HG02678 (cell line): ENCODE results near the gene FBXW12.
"Not testable (repeated sequence)": the region's sequence is repeated elsewhere in the genome, so short reads cannot be mapped to it uniquely, and the experiment has no call there.

Source experiments
- ATAC-seq: cut with Tn5 transposase; IDR thresholded peaks from one replicate; pipeline ENCODE4 v1.9.1; 2021; ENCODE audit warnings: mild to moderate bottlenecking, moderate library complexity; ENCODE audit not compliant: unreplicated experiment

FBXW12 gene, protein sequence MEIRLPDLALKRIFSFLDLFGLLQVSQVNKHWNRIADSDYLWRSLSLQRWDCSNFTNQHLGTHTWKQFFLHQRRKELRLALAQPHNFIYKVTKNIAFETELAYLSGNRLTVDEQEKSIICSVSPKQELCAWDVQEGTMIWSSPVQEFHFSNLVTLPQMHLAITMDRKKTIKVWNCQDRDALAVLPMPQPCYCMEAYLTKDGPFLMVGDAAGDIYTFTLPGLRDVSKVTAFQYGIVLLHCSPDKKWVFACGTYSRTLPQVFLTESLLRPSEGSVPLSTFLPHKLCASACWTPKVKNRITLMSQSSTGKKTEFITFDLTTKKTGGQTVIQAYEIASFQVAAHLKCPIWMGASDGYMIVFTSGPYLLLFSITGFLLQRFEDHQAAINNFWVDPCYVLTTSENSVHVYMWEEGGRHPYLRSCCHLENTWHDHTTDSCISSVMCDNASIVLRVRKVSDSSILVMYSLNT

DNA sequence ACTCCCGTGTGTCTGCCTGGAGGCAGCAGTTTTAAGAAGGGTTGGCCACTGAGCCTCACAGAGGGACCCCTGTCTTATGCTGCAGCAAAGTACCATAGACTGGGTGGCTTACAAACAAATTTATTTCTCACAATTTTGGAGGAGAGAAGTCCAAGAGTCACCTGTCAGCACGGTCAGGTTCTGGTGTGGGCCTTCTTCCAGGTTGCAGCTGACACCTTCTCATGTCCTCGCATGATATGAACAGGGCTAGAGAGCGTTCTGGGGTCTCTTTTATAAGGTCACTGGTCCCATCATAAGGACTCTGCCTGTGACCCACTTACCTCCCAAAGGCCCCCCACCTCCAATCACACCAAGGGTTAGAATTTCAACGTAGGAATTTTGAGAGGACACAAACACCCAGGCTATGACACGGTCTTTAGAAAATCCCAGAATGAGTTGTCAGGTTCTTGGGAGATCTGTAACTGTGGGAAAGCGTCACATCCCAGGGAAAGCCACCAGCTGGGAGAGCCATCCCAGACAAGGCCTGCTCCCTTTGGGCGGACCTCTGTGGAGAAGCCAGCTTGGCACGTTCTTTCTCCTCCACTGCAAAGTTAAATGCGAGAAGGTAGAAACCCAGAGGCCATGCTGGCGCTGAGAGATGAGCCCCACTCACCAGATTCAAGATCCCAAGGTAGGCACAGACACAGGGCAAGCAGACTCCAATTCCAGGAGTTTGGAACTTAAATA is at the start of gene FBXW12:
FBXW12 (plus strand) TSS at position 569 of the 726 bp plus-strand sequence. CDS start 549 bp downstream, outside the sequence.
- no peak for ATAC-seq

DNA sequence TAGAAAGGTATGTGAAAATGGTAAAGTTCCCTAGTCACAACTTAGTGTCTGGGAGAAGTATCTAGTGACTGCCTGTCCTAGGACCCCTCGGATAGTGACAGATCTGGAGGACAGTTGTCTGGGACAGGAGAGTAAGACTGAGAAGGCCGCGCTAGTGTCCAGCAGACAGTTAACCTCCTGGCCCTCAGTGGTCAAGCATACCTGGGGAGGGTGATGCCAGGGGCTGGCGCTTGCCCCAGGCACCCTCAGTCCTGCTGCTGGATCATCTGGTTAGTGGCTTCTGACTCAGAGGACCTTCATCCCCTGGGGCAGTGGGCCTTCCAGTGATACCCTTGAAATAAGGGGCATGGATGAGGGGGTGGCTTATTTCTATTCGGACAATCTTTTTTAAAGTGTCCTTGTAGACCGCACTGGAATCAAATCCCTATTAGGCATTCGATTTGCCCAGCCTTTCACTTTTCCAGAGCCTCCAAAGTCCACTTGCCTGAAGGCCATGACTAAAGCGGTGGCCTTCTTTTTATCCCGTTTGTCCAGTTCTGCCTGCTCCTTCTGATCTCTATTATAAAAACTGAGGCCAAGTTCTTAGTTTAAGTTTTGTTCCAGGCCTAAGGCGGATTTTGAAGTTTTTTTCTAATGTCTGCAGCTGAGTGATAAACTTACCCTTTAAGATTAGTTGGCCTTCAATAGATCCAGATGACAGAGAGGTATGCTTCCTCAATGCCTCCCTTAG is 40.1 kb upstream of the FBXW12 start:
- not testable (repeated sequence) for ATAC-seq

DNA sequence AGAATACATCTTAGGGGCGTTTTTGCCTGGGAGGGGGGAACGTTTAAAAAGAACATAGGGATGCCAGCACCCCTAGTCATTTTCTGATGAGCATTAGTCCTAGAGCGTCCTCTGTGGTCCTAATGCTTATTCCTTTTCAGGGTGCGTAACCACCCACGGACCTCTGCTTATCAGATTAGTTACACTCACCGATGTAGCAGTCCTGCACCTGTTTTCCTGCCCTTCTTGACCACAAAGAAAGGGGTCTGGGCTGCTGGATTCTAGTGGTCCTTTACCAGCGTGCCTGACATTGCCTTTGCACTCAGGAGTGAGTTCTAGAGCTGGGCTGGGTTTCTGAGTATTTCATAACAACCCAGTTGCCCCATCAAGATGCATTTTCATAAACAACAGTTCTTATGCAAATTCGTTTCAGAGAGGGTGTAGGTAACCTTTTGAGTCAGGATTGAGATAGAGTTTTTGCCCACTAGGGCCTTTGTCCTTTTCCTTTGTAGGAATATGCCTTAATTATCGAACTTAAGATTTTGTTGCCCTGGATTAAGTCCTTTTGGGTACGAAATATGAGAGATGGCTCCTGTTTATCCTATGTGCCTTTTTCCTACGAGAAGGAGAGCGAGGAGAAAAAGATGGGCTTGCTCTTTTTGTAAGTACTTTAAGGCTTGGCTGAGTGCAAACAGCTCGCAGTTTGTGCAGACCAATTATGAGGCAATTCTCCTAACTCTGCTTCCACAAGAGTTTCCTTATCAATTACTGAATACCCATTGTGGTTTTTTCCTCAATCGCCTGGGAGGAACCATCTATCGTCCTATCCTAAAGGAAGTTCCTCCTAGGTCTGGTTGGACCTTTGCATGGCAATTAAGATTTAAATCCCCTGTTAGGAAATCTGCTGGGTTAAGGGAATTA is 38.4 kb upstream of the FBXW12 start, which contains the start of gene SPINK8:
SPINK8 (minus strand) TSS at position 316 of the 900 bp plus-strand sequence. CDS start 5,320 bp downstream, outside the sequence.
- not testable (repeated sequence) for ATAC-seq

DNA sequence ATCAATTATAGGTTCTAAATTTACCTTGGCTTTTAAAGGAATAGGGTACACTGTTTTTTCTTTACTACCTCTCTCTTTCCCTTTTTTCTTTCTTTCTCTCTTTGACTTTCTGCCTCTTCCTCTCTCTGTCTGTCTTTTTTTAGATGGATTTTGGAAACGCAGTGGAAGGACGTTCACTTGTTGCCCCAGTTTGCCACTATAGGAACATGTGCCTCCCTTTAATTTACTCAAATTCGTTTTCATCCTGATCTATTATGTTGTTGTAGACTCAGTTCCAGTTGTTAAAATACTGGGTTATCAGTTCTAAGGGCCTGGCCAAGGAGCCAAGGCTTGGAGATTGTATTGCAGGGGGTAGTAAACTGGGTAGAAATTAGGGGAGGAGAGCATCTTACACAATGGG is 37.4 kb upstream of the FBXW12 start:
- no peak for ATAC-seq

DNA sequence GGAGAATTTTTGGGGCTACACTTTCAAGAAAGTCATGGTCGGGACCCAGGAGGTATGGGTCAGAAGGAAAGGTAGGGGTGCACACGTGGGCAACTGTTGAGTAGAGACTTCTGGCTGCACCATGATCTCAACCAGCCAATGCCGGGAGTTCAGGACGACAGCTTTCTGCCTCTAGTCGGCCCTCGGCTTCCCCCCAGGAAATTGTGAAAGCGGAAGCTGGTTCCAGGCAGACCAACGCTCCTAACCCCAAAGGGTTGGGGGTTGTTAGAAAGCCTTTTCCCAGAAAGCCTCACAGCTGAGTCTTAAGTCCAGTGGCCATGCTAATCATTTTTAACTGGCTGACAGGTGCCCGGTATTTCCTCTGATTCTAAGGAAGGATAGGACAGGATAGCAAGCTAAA is 36.7 kb upstream of the FBXW12 start:
- not testable (repeated sequence) for ATAC-seq

DNA sequence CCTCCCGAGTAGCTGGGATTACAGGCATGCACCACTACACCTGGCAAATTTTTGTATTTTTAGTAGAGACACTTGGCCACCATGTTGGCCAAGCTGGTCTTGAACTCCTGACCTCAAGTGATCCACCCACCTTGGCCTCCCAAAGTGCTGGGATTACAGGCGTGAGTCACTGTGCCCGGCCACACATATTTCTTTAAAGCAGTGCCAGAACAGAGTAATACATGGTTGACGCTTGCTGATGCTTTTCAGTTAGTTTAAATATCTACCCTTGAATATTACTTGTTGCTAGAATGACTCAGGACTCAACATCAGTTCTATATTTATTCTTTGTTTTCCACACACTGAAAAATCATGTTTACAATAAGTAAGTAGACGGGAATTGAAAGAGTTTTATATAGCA is 34.5 kb upstream of the FBXW12 start:
- not testable (repeated sequence) for ATAC-seq

DNA sequence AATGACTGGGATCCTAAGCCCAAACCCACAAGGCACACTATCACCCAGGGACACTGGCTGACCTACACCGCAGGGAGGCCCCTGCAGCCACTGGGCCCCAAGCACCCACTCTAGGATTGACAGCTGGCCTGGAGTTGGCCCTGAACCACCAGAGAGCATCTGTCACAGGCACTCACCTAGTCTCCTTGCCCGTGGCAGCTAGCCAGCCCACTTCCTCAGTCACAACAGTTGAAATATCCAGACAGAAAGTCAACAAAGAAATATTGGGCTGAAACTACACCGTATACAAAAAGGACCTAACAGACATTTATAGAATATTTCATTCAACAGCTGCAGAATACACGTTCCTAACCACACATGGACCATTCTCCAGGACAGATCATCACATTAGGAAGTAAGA is 33.4 kb upstream of the FBXW12 start:
- no peak for ATAC-seq

DNA sequence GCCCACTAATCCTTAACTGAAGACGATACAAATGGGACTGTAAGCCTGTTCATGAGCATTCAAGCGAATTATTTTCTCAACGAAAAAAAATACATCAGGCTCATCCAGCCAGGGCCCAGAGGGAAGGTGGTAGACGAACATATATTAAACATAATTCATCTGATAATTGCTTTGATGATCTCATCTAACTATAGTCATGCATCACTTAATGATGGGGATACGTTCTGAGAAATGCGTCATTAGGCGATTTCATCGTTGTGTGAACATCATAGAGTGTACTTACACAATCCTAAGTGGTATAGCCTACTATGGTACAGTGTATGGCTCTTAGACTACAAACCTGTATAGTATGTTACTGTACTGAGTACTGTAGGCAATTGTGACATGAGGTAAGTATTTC is 28.6 kb upstream of the FBXW12 start:
- no peak for ATAC-seq

DNA sequence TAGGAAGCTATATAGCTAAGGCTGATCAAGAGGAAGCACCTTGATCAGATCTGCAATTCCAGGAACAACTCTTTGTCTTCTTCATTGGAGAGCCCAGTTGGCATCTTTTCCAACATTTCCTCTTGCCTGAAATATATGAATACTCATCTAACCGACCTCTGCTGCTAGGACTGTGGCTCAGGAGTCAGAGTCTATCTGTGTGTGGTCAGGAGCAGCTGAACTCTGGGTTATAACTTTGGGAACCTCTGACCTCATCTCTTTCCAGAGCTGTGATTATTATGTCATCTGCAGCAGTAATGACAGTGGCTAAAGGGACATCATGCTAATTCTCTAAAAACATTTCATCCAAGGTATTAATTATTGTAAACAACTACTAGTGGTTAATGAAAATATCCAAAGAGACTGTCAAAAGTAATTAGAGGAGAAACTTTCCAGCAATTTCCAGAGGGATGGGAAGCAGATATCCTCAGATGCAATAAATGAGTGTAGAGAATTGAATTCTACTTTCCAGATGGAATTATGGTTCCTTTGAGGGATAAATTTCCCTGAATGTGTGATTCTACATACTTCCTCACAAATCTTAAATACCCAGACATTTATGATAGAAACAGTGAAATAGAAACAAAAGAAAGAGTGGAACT is 27.0 kb upstream of the FBXW12 start:
- no peak for ATAC-seq

DNA sequence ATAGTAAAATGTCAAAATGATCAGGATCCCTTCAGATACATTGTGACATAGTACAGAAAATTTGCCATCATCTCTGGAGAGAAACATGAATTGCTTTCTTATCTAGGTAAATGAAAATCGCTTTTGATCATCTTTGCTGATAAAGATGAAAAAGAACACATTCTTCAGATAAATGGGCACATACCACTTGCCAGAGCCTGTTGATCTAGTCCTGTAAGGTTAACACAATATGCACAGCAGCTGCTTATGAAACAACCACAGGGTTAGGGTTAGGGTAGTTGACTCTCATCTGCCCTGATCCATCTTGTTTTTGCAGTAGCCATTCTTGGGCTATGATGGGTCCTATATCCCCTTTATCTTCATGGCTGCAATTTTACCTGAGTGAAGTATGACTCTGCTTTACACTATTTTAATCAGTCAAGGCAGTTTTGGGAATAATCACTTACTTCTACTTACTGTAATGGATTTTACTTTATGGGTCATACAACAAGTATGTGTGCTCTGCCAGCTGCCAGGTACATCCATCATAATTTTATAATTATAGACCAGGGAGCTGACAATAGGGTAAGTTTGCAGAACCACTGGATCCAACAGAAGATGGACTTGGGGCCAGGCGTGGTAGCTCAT is 26.0 kb upstream of the FBXW12 start:
- no peak for ATAC-seq

DNA sequence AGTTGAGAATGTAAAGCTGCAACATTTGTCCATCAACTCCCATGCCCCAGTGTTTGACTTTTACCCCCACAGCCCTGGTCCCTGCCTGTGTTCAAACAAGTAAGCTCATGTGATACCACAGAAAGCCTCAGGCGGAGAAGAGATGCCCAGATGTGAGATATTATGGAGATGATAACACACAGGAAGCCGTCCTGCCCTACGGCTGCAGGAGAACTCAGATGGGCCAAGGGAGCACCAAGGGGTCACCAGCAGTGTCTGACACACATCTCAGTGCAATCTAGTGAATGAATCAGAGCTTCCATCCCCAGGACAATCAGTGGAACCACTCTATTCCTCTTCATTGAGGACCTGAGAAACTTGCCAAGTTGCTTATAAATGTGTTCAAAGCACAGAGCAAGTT is 24.5 kb upstream of the FBXW12 start:
- ATAC-seq = no peak

DNA sequence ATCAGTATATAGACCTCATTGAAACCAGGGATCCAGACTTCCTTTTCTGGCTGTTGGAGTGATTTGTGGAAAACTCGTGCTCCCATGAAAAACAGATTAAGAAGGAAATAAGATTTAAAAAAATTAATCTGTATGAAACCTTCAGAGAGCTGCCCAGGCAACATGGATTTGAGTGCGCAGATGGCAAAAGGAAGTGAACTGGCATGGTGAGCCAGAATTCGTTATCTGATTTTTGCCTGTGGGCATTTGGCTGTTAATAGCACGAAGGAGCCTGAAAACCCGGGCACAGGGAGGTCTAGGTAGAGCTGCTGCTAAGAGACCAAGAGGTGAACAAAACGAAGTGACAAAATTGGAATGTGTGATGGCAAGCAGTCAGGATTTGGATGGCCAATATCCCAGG is 19.5 kb upstream of the FBXW12 start:
- ATAC-seq = no peak

DNA sequence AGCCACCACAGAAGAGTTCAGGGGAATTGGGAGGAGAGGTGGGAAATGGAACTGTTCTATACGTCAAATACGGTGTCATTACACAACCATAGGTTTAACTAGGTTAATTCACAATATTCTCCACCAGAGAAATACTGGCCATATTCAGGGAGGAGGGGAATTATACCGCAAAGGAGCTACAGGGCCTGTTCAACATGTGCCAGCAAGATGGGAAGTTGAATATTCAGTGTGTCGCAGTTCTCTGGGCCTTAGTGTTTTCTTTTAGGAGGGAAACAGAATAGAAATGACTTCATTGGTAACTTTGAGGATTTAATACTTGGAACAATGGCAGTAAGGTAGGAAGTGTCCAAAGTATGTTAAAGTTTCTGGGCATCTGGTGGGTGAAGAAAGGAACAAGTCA is 18.0 kb upstream of the FBXW12 start:
- ATAC-seq = no peak

DNA sequence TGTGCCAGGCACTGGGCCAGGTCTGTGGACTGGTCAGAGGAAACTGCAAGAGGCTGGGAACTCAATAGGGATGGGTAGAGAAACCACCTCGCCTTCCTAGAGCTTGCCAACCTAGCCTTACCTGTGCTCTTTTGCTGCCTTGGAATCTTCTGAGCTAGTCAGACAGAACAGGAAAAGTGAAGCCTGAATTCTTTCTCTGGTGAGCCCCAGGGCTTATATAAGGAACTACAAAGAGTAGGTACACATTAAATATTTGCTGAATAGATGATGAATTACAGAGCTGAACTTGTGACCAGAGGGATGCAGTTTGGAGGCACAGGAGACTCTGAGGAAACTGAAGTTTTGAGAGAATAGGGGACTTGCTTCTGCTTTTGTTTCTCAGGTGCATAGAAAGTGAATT is 15.6 kb upstream of the FBXW12 start:
- no peak for ATAC-seq

DNA sequence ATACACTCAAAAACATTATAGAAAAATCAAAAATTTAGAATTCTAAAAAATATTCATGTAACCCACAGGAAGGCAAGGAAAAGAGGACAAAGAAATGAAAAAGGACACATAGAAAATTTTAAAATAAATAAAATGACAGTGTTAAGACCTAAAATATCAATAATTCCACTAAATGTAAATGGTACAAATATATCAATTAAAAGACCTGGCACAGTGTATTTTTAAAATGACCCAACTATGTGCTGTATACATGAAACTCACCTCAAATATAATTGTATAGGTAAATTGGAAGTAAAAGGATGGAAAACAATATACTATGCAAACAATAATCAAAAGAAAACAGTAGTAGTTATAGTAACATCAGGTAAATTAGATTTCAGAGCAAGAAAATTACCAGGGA is 10.1 kb upstream of the FBXW12 start:
- no peak for ATAC-seq

DNA sequence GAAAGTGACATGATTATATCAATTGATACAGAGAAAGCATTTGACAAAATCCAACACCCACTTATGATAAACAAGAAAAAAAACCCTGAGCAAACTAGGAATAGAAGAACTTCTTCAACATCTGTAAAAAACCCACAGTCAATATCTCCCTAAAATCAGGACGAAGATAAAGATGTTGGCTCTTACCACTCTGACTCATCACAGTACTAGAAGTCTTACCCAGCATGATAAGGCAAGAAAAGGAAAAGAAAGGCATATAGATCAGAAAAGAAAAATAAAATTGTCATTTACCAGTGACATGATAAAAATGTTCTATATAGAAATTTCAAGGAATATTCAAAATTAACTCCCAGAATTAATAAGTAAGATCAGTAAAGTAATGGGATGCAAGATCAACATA is 7.2 kb upstream of the FBXW12 start:
- ATAC-seq = no peak

DNA sequence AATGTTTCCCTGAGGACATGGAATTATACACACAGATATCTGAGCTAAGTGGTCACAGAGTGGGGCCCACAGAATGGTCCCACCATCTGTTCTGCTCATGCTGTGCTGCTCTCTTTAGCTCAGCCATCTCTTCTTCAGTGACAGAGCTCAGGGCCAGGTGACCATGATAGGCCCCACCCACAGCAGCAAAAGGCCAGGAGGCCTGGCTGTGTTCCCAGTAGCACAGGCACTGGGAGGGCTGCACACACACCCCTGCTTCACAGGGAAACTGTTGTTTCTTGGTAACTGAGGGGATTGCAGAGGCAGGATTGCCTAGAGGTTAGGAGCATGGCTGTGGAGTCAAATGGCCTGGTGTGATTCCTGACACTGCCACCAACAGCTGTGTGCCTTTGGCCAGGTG is 4.8 kb upstream of the FBXW12 start:
- ATAC-seq = no peak

DNA sequence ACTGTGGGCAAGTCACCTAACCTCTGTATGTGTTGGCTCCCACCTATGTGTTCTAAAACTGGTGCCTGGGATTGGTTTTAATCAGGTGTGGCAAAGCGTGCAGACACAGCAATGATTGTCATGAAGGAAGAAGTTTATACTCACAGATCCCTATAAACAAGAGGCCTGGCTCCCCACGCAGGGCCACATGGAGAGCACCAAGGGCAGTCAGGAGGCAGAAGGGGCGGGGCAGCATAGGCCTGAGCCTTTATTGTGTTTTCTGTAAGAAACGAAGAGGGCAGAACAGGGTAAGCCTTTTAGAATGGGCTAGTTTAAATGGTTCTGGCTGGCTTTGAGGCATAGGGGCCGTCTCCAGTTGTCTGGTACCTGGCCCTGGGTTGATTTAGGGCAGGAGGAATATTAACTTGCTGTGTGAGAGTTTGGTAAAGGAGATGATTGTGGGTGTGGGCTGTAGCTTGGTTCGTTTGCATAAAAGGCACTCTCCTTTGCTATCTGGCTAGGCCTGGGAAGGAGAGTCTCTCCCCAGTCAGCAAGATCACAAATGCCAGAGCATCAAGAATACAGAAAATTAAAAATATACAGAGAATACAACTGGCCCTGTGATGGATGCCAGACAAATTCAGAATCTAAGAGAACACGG is 2.2 kb upstream of the FBXW12 start:
- ATAC-seq = no peak

DNA sequence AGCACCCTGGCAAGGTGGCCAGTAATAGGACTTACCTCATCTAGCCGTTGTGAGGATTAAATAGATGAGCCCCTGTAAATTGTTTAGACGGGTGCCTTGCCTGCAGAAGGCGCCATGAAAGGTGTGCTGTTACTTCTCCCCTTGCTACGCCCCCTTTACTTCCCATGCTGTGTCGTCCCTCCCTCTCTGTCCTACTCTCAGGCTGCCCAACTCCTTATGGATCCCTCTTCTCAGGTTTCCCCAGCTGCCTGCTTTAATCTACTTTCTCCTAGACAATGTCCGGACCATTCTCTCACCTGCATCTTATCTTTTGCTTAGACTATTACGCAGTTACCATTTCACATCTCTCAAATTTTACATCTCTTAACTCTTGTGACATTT is 1.7 kb upstream of the FBXW12 start:
- ATAC-seq = no peak
